Measurements from ENCODE around the gene NUDT22. TPM values are rescaled to one million over a fixed set of nuclear protein-coding genes. Genes with fewer than 3 reads are reported as not detected.

The NUDT22 gene
- total and polyA plus RNA-seq, 2 of the 8 experiments (the other 6 are each of a cell fraction or from before 2014, with no cell fraction given) = 43.4 to 69.0 TPM

- no peak overlapping the region for H3K14ac ChIP-seq (ENCODE audit: insufficient read length)
- H3K4me2 ChIP-seq (ENCODE audit: insufficient read depth in 1 of 2, low read depth in 2 of 2, low read length in 2 of 2) = peak overlapping the region; percentile 73 to 88
- POLR2A ChIA-PET (ENCODE audit: partially characterized antibody) = interaction anchor here (3.9 to 13.1 kb wide), 5 partner anchors 9 to 19 kb away, joined by 36 to 352 read pairs (median 101); partner anchors contain the start of genes DNAJC4, FKBP2, PPP1R14B and VEGFB
- peaks cover 0 to 23% of the 10 kb centered on the region in 2 experiments; a peak in 1 of 4 replicates for H3K79me2 ChIP-seq (ENCODE audit: control insufficient read depth in 1 of 2, insufficient read depth in 2 of 2, low read length in 2 of 2)
- FAIRE-seq (no peak), DNase-seq (ENCODE audit: low read depth in 1 of 2, low spot score in 2 of 2) (no peak)
- WGBS, 2 experiments (ENCODE audit: extremely low coverage in 1 of 2, insufficient coverage in 1 of 2, insufficient read length in 1 of 2, insufficient replicate concordance in 2 of 2, low coverage in 1 of 2, low lambda C conversion rate in 2 of 2, missing lambda C conversion rate in 1 of 2) = 86% methylated on average over 8 of the region's 8 CpGs; no CpG with 5 or more reads in 1 of the 2 experiments
- no peak overlapping the region for H4K5ac ChIP-seq (ENCODE audit: insufficient read length, low read depth, low read length)
- H2BK15ac ChIP-seq (ENCODE audit: low read length) = no peak overlapping the region
- H4K20me1 ChIP-seq (replicated peaks in 1 of 2; ENCODE audit: control insufficient read depth in 1 of 2, insufficient read depth in 2 of 2, low read length in 2 of 2) = peaks cover 6 to 19% of the 10 kb centered on the region in 2 experiments
- H2BK5ac ChIP-seq (ENCODE audit: low read depth, low read length) = no peak overlapping the region
- peak overlapping the region in 1 of 4 experiments; percentile 10; a peak in 2 of 7 replicates for H3K9ac ChIP-seq (replicated peaks in 1 of 4; ENCODE audit: extremely low read depth in 1 of 4, low read depth in 3 of 4, low read length in 3 of 4)
- no peak overlapping the region for H2AFZ ChIP-seq (ENCODE audit: low read length)
- no peak overlapping the region for H2BK120ac ChIP-seq (replicated peaks; ENCODE audit: low read depth, low read length)
- H3K4me1 ChIP-seq (replicated peaks in 1 of 4; ENCODE audit: control insufficient read depth in 3 of 4, insufficient read depth in 4 of 4, low read length in 3 of 4) = peaks cover 0 to 35% (median 31%) of the 10 kb centered on the region in 4 experiments; a peak in 6 of 7 replicates
- H4K91ac ChIP-seq (replicated peaks; ENCODE audit: insufficient read length, low read length) = no peak overlapping the region
- H3K4ac ChIP-seq (replicated peaks; ENCODE audit: insufficient read length, low read depth, low read length) = no peak overlapping the region
- no peaks in the 10 kb centered on the region for H3K9me3 ChIP-seq (ENCODE audit: insufficient read depth in 2 of 2, low read depth in 1 of 2, low read length in 1 of 2)
- no peak overlapping the region; the same call in 1 of the 2 replicates for H2BK20ac ChIP-seq (ENCODE audit: low read length)
- CTCF ChIA-PET (ENCODE audit: partially characterized antibody) = interaction anchor here (0.8 to 10.0 kb wide), 6 partner anchors 13 to 102 kb away, joined by 3 to 102 read pairs (median 4); no protein-coding TSS in a partner anchor
- peaks cover 10% of the 10 kb centered on the region; the same call in 1 of the 2 replicates for H3K23me2 ChIP-seq (ENCODE audit: low read depth, low read length)
- no peak overlapping the region for H3K27ac ChIP-seq (ENCODE audit: low read depth, low read length)
- peak overlapping the region; percentile 60; the same call in 1 of the 2 replicates for H2BK12ac ChIP-seq (ENCODE audit: low read depth, low read length)
- H3K18ac ChIP-seq (ENCODE audit: extremely low read depth, low read length) = no peak overlapping the region; the same call in 1 of the 2 replicates
- no peak overlapping the region for H3K56ac ChIP-seq (replicated peaks; ENCODE audit: insufficient read length, low read depth, low read length)
- H4K8ac ChIP-seq (ENCODE audit: extremely low read depth, insufficient read depth, low read length) = no peak overlapping the region
- peaks cover 2% of the 10 kb centered on the region; the same call in 1 of the 2 replicates for H3K79me1 ChIP-seq (ENCODE audit: low read depth, low read length)
- H3K36me3 ChIP-seq (ENCODE audit: control insufficient read depth in 2 of 4, insufficient read depth in 4 of 4, low read length in 3 of 4) = peaks cover 8 to 31% (median 17%) of the 10 kb centered on the region in 4 experiments
- TF ChIP-seq KDM1A (IDR thresholded peaks at IDR 0.05; ENCODE audit: borderline replicate concordance, low read length) (peak; percentile 37; the same call in 1 of the 2 replicates), RFX5 (IDR thresholded peaks at IDR 0.05; ENCODE audit: borderline replicate concordance, low read depth, low read length) (no peak)
- TF ChIP-seq, protein P1, sequence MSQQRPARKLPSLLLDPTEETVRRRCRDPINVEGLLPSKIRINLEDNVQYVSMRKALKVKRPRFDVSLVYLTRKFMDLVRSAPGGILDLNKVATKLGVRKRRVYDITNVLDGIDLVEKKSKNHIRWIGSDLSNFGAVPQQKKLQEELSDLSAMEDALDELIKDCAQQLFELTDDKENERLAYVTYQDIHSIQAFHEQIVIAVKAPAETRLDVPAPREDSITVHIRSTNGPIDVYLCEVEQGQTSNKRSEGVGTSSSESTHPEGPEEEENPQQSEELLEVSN (IDR thresholded peaks at IDR 0.05) = no peak
- H3K4me3 ChIP-seq (ENCODE audit: extremely low read depth in 1 of 4, insufficient read depth in 2 of 4, low read depth in 3 of 4, low read length in 4 of 4) = peak overlapping the region in 3 of 4 experiments; percentile 74 to 86 (median 77); a peak in 6 of 8 replicates
- 0 out of 2 replicates have a peak overlapping the region, but pooled peaks have one; percentile 54 for H2AK5ac ChIP-seq (ENCODE audit: low read depth, low read length)
- no peak overlapping the region for H3K23ac ChIP-seq (ENCODE audit: insufficient read length)
- no peaks in the 10 kb centered on the region for H3K27me3 ChIP-seq (replicated peaks in 1 of 4; ENCODE audit: control insufficient read depth in 3 of 4, extremely low read depth in 1 of 4, insufficient read depth in 3 of 4, low read length in 3 of 4)
These were observed 27.0 kb downstream of the NUDT22 start for GRCh38 chr11:64253043-64253442.

All from H1 (cell line).